ENCODE results near the gene THBD.

THBD gene

DNA sequence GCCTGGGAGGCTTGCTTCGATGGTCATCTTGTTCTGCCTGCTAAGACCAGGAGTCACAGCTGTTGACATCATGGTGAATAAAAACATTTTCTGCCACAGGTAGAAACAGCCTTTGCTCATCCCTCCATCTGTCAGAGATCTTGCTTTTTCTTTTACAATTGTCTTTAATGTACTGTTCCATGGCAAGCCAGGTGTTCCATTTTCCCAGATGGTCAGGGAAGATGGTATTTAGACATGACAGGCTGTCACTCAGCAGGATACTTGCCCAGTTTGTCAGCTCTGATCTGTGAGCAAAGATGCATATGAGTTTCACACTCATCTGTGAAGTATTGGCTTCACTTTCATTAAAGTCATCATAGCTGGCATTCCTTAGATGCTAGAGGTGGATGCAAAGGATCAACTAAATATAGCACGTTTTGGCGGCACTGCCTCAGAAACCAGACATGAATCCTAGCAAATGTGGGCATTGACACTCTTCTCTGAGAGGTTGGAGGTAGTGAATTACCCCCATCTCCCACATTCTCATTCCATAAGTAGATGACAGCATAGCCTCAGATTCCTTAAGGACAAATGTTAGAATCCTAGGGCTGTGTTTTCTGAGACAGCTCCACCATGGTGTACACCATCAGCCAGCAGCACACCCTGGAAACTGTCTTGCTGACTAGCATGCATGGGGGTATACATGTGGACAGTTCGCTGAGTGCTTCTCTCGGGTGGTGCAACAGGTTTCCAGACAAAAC lies 10.2 kb downstream of the THBD start:
- no peak for DNase-seq (ENCODE audit: low read depth in 1 of 2, low spot score in 1 of 2)
- Histone ChIP-seq H3K27me3 (ENCODE audit: insufficient read depth, poor library complexity, severe bottlenecking) (no peaks in the 10 kb centered on the region), H3K27ac (replicated peaks) (no peak overlapping the region), H3K4me3 (replicated peaks; ENCODE audit: insufficient read depth, low read length) (no peak overlapping the region)
- no peak for TF ChIP-seq REST (IDR thresholded peaks at IDR 0.05; ENCODE audit: insufficient replicate concordance, low read depth)
- TF ChIP-seq SPI1 (IDR thresholded peaks at IDR 0.05; ENCODE audit: borderline replicate concordance, low read depth) = no peak
- TF ChIP-seq CTCF (IDR thresholded peaks at IDR 0.05; ENCODE audit: insufficient read depth, low read length) = no peak
- no peak for TF ChIP-seq POLR2AphosphoS5 (IDR thresholded peaks at IDR 0.05; ENCODE audit: low read depth)
- no peak for TF ChIP-seq GABPA (IDR thresholded peaks at IDR 0.05; ENCODE audit: low read depth)

DNA sequence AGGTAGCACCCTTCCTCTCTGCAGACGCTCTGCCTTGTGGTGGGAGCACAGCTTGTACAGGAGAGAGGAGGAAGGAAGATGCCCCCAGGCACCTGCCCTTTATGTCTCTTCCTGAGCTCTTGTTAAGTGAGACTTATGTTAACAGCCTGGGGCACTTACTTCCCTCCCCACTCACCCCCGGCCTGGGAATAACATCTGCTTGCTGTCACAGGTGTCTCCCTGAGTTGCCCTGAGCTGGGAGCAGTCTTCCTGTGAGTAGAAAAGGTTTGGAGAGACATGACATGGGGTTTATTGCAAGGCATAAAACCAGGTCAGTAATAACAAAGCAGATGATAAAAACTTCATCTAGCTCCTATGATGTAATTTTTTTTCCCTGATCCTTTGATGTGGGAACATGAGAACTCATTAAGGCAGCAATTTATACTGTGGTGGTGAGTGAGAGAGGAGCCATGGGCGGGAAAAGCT lies 12.4 kb downstream of the THBD start:
- Histone ChIP-seq H3K27me3 (ENCODE audit: insufficient read depth, poor library complexity, severe bottlenecking) (no peaks in the 10 kb centered on the region), H3K4me3 (replicated peaks; ENCODE audit: insufficient read depth, low read length) (no peak overlapping the region), H3K27ac (replicated peaks) (no peak overlapping the region)
- DNase-seq (ENCODE audit: low read depth in 1 of 2, low spot score in 1 of 2) = no peak
- TF ChIP-seq CTCF (IDR thresholded peaks at IDR 0.05; ENCODE audit: insufficient read depth, low read length) = no peak
- no peak for TF ChIP-seq POLR2AphosphoS5 (IDR thresholded peaks at IDR 0.05; ENCODE audit: low read depth)
- no peak for TF ChIP-seq SPI1 (IDR thresholded peaks at IDR 0.05; ENCODE audit: borderline replicate concordance, low read depth)
- no peak for TF ChIP-seq REST (IDR thresholded peaks at IDR 0.05; ENCODE audit: insufficient replicate concordance, low read depth)

GRCh38 chr20:23036371-23036770 lies 13.1 kb downstream of the THBD start:
- Histone ChIP-seq H3K4me3 (replicated peaks; ENCODE audit: insufficient read depth, low read length) (no peak overlapping the region), H3K27me3 (ENCODE audit: insufficient read depth, poor library complexity, severe bottlenecking) (no peaks in the 10 kb centered on the region), H3K27ac (replicated peaks) (no peak overlapping the region)
- DNase-seq (ENCODE audit: low read depth in 1 of 2, low spot score in 1 of 2) = no peak
- TF ChIP-seq GABPA (IDR thresholded peaks at IDR 0.05; ENCODE audit: low read depth) (no peak), CTCF (IDR thresholded peaks at IDR 0.05; ENCODE audit: insufficient read depth, low read length) (no peak), REST (IDR thresholded peaks at IDR 0.05; ENCODE audit: insufficient replicate concordance, low read depth) (no peak), SPI1 (IDR thresholded peaks at IDR 0.05; ENCODE audit: borderline replicate concordance, low read depth) (no peak), POLR2AphosphoS5 (IDR thresholded peaks at IDR 0.05; ENCODE audit: low read depth) (no peak)

All from HL-60 (cell line).